ENCODE measurements around the gene NLGN4Y. TPM values are rescaled to one million over a fixed set of nuclear protein-coding genes. Genes with fewer than 3 reads are reported as not detected.

Gene NLGN4Y
- total RNA-seq, 1 experiment from 2014 or later: not detected

GRCh38 chrY:14634954-14635353, 110.6 kb downstream of the NLGN4Y start:
- intact Hi-C loops (cut with micrococcal nuclease; ENCODE audit: unreplicated experiment) (no loop called here), in situ Hi-C loops (cut with HindIII; ENCODE audit: low pct_unique_long_range_greater_than_20kb, low sequenced_read_pairs) (no loop called here)
- no peak overlapping the region for H3K27ac ChIP-seq (ENCODE audit: low read length)
- DNase-seq (ENCODE audit: low read depth, low spot score) (no peak), ATAC-seq (no peak)
- H3K4me3 ChIP-seq (ENCODE audit: low read depth in 2 of 2, low read length in 2 of 2): no peak overlapping the region
- BruUV-seq (replicated peaks): no TSS peak
- ChIA-PET POLR2A (no interaction called here), CTCF (no interaction called here)
- H3K9me3 ChIP-seq (ENCODE audit: control insufficient read depth, insufficient read depth, low read depth, low read length): no peaks in the 10 kb centered on the region
- H3K36me3 ChIP-seq (ENCODE audit: control insufficient read depth, insufficient read depth, low read length): no peaks in the 10 kb centered on the region
- H3K4me1 ChIP-seq (ENCODE audit: control insufficient read depth, insufficient read depth, low read length): no peaks in the 10 kb centered on the region
- TF ChIP-seq POLR2AphosphoS5 (IDR thresholded peaks at IDR 0.05; ENCODE audit: low read depth, low read length) (no peak), TCF7L2 (IDR thresholded peaks at IDR 0.05; ENCODE audit: low read depth, low read length) (no peak), CTCF (IDR thresholded peaks at IDR 0.05) (no peak), REST (IDR thresholded peaks at IDR 0.05; ENCODE audit: insufficient read depth in 1 of 2, low read depth in 2 of 2, low read length in 1 of 2) (no peak), SIN3A (IDR thresholded peaks at IDR 0.05; ENCODE audit: borderline replicate concordance, insufficient read depth, low read depth, low read length) (no peak)
- H3K27me3 ChIP-seq (ENCODE audit: control insufficient read depth, insufficient read depth, low read length): no peaks in the 10 kb centered on the region

GRCh38 chrY:14637551-14637950, 113.2 kb downstream of the NLGN4Y start:
- ATAC-seq (no peak), DNase-seq (ENCODE audit: low read depth, low spot score) (no peak)
- intact Hi-C loops (cut with micrococcal nuclease; ENCODE audit: unreplicated experiment) (no loop called here), in situ Hi-C loops (cut with HindIII; ENCODE audit: low pct_unique_long_range_greater_than_20kb, low sequenced_read_pairs) (no loop called here)
- BruUV-seq (replicated peaks): no TSS peak
- ChIA-PET POLR2A (no interaction called here), CTCF (no interaction called here)
- Histone ChIP-seq H3K4me1 (ENCODE audit: control insufficient read depth, insufficient read depth, low read length) (no peaks in the 10 kb centered on the region), H3K4me3 (ENCODE audit: low read depth in 2 of 2, low read length in 2 of 2) (no peak overlapping the region), H3K27me3 (ENCODE audit: control insufficient read depth, insufficient read depth, low read length) (no peaks in the 10 kb centered on the region), H3K36me3 (ENCODE audit: control insufficient read depth, insufficient read depth, low read length) (no peaks in the 10 kb centered on the region), H3K27ac (ENCODE audit: low read length) (no peak overlapping the region), H3K9me3 (ENCODE audit: control insufficient read depth, insufficient read depth, low read depth, low read length) (no peaks in the 10 kb centered on the region)
- TF ChIP-seq REST (IDR thresholded peaks at IDR 0.05; ENCODE audit: insufficient read depth in 1 of 2, low read depth in 2 of 2, low read length in 1 of 2): no peak
- TF ChIP-seq CTCF (IDR thresholded peaks at IDR 0.05): no peak
- TF ChIP-seq TCF7L2 (IDR thresholded peaks at IDR 0.05; ENCODE audit: low read depth, low read length): no peak
- TF ChIP-seq POLR2AphosphoS5 (IDR thresholded peaks at IDR 0.05; ENCODE audit: low read depth, low read length): no peak
- no peak for TF ChIP-seq SIN3A (IDR thresholded peaks at IDR 0.05; ENCODE audit: borderline replicate concordance, insufficient read depth, low read depth, low read length)
